Spleen (tissue), 7 donors: ENCODE measurements around the gene NDUFS7.

Experiments
- POLR2A ChIP-seq, 3 donors: fragments of 450-650 bp; IDR thresholded peaks; one replicate each; pipeline ENCODE4 v1.5.1; 2017; ENCODE audit warnings: antibody characterized with exemption in 3 of 3, mild to moderate bottlenecking in 1 of 3
- POLR2AphosphoS5 ChIP-seq, 3 donors: sonication (generic); formaldehyde crosslinking; IDR thresholded peaks; one replicate each; pipeline ENCODE4 v1.5.1; 2017; ENCODE audit warnings: antibody characterized with exemption in 3 of 3
- TF ChIP-seq, protein P1 (sequence below), 11 experiments: fragments of 200-600 bp in 7 of 11; fragments of 450-650 bp in 4 of 11; sonication (generic) in 4 of 11; IDR thresholded peaks in 8 of 11; conservative IDR thresholded peaks in 3 of 11; 1 replicate in 7 of 11; 2 replicates in 4 of 11; pipeline versions ENCODE4 v1.4.0 to v1.8.0; 2016 to 2021; ENCODE audit warnings: antibody characterized with exemption in 11 of 11, inconsistent platforms in 4 of 11, mild to moderate bottlenecking in 1 of 11
- donor health status: DM: no; HTN: no; CAD: no; lungs with moderate emphysema.
- donor health status: DM: no; HTN: no; CAD: no.
- donor health status: DM: no; HTN: no; CAD: no.

DNA sequence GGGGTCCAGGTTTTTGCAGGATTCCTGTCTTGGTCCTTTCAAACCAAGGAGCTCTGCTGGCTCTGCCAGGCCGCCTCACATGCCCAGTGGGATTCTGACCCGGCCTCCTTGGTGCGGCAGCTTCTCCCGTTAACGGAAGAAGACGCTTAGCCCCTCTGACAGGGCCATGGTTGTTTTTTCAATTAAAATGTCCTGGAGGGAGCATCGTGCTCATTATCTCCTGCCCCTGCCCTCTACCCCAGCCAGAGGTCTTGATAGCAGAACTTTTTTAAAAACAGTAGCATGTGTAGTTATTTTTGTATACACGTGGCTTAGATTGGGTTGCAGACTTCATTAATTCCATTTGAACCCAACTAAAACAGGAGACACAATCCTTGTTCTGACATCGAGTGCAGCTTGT lies 43.0 kb downstream of the NDUFS7 start:
- TF ChIP-seq, protein P1, sequence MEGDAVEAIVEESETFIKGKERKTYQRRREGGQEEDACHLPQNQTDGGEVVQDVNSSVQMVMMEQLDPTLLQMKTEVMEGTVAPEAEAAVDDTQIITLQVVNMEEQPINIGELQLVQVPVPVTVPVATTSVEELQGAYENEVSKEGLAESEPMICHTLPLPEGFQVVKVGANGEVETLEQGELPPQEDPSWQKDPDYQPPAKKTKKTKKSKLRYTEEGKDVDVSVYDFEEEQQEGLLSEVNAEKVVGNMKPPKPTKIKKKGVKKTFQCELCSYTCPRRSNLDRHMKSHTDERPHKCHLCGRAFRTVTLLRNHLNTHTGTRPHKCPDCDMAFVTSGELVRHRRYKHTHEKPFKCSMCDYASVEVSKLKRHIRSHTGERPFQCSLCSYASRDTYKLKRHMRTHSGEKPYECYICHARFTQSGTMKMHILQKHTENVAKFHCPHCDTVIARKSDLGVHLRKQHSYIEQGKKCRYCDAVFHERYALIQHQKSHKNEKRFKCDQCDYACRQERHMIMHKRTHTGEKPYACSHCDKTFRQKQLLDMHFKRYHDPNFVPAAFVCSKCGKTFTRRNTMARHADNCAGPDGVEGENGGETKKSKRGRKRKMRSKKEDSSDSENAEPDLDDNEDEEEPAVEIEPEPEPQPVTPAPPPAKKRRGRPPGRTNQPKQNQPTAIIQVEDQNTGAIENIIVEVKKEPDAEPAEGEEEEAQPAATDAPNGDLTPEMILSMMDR (IDR thresholded peaks at IDR 0.05 in 8 of 11, conservative IDR thresholded peaks at IDR 0.05 in 3 of 11), result no peak
- TF ChIP-seq POLR2AphosphoS5 (IDR thresholded peaks at IDR 0.05), result no peak
- no peak for TF ChIP-seq POLR2A (IDR thresholded peaks at IDR 0.05)
